K562 (cell line): Measurements from ENCODE around the gene FAM114A1. TPM values are rescaled to one million over a fixed set of nuclear protein-coding genes. Genes with fewer than 3 reads are reported as not detected.

Experiments
- ATAC-seq: fragments of 200-7000 bp; cut with Tn5 transposase; 3 replicates; pipeline ENCODE4 v1.9.1; 2020; ENCODE audit warnings: moderate library complexity
- BruUV-seq: library from RNA; stranded (reverse); fragments of 400-500 nt; replicated peaks from 2 replicates; lab custom pipeline; 2021; lab: Mats Ljungman, UMichigan
- CTCF ChIA-PET: fragments of 300-600 bp; formaldehyde crosslinking; extraction: SDS; loops from one replicate; lab custom pipeline; 2021; ENCODE audit warnings: low intra/inter-chr PET ratio; lab: Yijun Ruan, JAX
- POLR2A ChIA-PET: fragments of 300-600, 350-650 bp; sonication (Branson Sonifier 250); formaldehyde crosslinking; extraction: SDS; loops from one replicate; lab custom pipeline; 2021; ENCODE audit warnings: antibody characterized with exemption, inconsistent platforms; lab: Yijun Ruan, JAX
- DNase-seq, 4 experiments: peaks; one replicate each; pipeline versions ENCODE4 v3.0.0 to v3.0.0-alpha.2; 2011 to 2018; ENCODE audit warnings: low spot score in 3 of 4, mixed read lengths in 3 of 4; ENCODE audit errors: extremely low read depth in 1 of 4
- FAIRE-seq: peaks from 2 replicates; lab custom pipeline; 2011; peaks lifted over from hg19 to GRCh38; lab: Jason Lieb, UNC
- H2AFZ ChIP-seq: 2 replicates; pipeline ENCODE4 v1.6.0; 2011; ENCODE audit warnings: low read depth, low read length, control low read depth, inconsistent platforms
- H3K27ac ChIP-seq: fragments of 200-600 bp; 3 replicates; pipeline ENCODE4 v1.8.0; 2011; ENCODE audit warnings: low read depth, mild to moderate bottlenecking, control low read depth, inconsistent platforms, low read length, moderate library complexity, mixed read lengths; ENCODE audit errors: extremely low read depth
- H3K27me3 ChIP-seq, 2 experiments: fragments of 300-600 bp in 1 of 2; 2 replicates in 1 of 2; 3 replicates in 1 of 2; pipeline versions ENCODE4 v1.6.0 to v1.8.0; 2011; ENCODE audit warnings: inconsistent platforms in 2 of 2, low read length in 2 of 2, mild to moderate bottlenecking in 1 of 2, mixed read lengths in 1 of 2, moderate library complexity in 1 of 2; ENCODE audit not compliant: control insufficient read depth in 2 of 2, insufficient read depth in 2 of 2
- H3K36me3 ChIP-seq: fragments of 300-600 bp; 3 replicates; pipeline ENCODE4 v1.8.0; 2011; ENCODE audit warnings: mild to moderate bottlenecking, low read length, inconsistent platforms; ENCODE audit not compliant: control insufficient read depth, insufficient read depth
- H3K4me1 ChIP-seq, 2 experiments: fragments of 200-600 bp in 1 of 2; replicated peaks in 1 of 2; 2 replicates in 1 of 2; 3 replicates in 1 of 2; pipeline versions ENCODE4 v1.5.1 to v1.8.0; 2011; ENCODE audit warnings: inconsistent platforms in 2 of 2, low read length in 2 of 2, mild to moderate bottlenecking in 1 of 2, mixed read lengths in 1 of 2, moderate library complexity in 1 of 2; ENCODE audit not compliant: control insufficient read depth in 2 of 2, insufficient read depth in 2 of 2
- H3K4me2 ChIP-seq: 2 replicates; pipeline ENCODE4 v1.6.1; 2011; ENCODE audit warnings: low read length, control low read depth, inconsistent platforms, mixed read lengths; ENCODE audit not compliant: insufficient read depth
- H3K4me3 ChIP-seq: fragments of 200-600 bp; sonication (generic), shearing (Covaris generic); 2 replicates; pipeline ENCODE4 v1.5.1; 2016; ENCODE audit warnings: control low read depth, inconsistent platforms
- H3K79me2 ChIP-seq: fragments of 200-600 bp; 3 replicates; pipeline ENCODE4 v1.8.0; 2011; ENCODE audit warnings: low read length, inconsistent platforms; ENCODE audit not compliant: control insufficient read depth, insufficient read depth
- H3K9ac ChIP-seq, 2 experiments: 2 replicates each; pipeline versions ENCODE4 v1.6.0 to v1.6.1; 2011; ENCODE audit warnings: low read depth in 2 of 2, low read length in 2 of 2, control low read depth in 1 of 2, inconsistent platforms in 1 of 2, mild to moderate bottlenecking in 1 of 2, mixed read lengths in 1 of 2; ENCODE audit not compliant: insufficient read depth in 1 of 2
- H3K9me1 ChIP-seq: one replicate; pipeline ENCODE4 v1.6.0; 2011; ENCODE audit warnings: inconsistent platforms, mild to moderate bottlenecking, low read length, moderate library complexity; ENCODE audit not compliant: control insufficient read depth, insufficient read depth
- H3K9me3 ChIP-seq: replicated peaks from 2 replicates; pipeline ENCODE4 v1.5.1; 2011; ENCODE audit warnings: low read depth, low read length, inconsistent platforms; ENCODE audit not compliant: control insufficient read depth, insufficient read depth
- H4K20me1 ChIP-seq: replicated peaks from 2 replicates; pipeline ENCODE4 v1.6.1; 2011; ENCODE audit warnings: low read length, inconsistent platforms, mixed read lengths; ENCODE audit not compliant: control insufficient read depth, insufficient read depth
- DEAF1 ChIP-seq: fragments of 450-650 bp; formaldehyde crosslinking; IDR thresholded peaks from 2 replicates; pipeline ENCODE4 v1.4.0; 2020; ENCODE audit warnings: mild to moderate bottlenecking, moderate library complexity
- FOSL1 ChIP-seq: fragments of 200-800 bp; sonication (Bioruptor generic); conservative IDR thresholded peaks from 2 replicates; pipeline ENCODE4 v1.6.1; 2016; ENCODE audit warnings: missing genetic modification characterization, missing compliant biosample characterization
- KDM5B ChIP-seq: fragments of 200-600 bp; sonication (generic); IDR thresholded peaks from 2 replicates; pipeline ENCODE4 v1.6.1; 2012; ENCODE audit warnings: low read depth, mild to moderate bottlenecking, moderate library complexity, low read length, control low read depth, inconsistent platforms; ENCODE audit not compliant: insufficient replicate concordance
- LARP7 ChIP-seq: fragments of 450-650 bp; IDR thresholded peaks from 2 replicates; pipeline ENCODE4 v1.6.1; 2016
- MEIS2 ChIP-seq: fragments of 450-650 bp; IDR thresholded peaks from 2 replicates; pipeline ENCODE4 v1.6.1; 2014; ENCODE audit warnings: mild to moderate bottlenecking; ENCODE audit not compliant: partially characterized antibody
- SNAPC5 ChIP-seq: fragments of 250-450 bp; sonication (Bioruptor Pico); IDR thresholded peaks from 2 replicates; pipeline ENCODE4 v1.8.0; 2021; ENCODE audit warnings: moderate library complexity, mild to moderate bottlenecking, inconsistent platforms
- SRSF3 ChIP-seq: fragments of 200-400 bp; formaldehyde crosslinking; IDR thresholded peaks from 2 replicates; pipeline ENCODE4 v1.6.1; 2016; ENCODE audit warnings: mild to moderate bottlenecking, low read length, moderate library complexity; ENCODE audit not compliant: insufficient read depth
- TAF1 ChIP-seq: IDR thresholded peaks from 2 replicates; pipeline ENCODE4 v1.6.1; 2011; ENCODE audit warnings: mild to moderate bottlenecking, low read length, moderate library complexity; ENCODE audit not compliant: insufficient read depth, control insufficient read depth, severe bottlenecking; ENCODE audit errors: extremely low read depth
- ZBTB9 ChIP-seq: fragments of 450-650 bp; formaldehyde crosslinking; IDR thresholded peaks from 2 replicates; pipeline ENCODE4 v1.4.0; 2020; ENCODE audit warnings: mild to moderate bottlenecking, moderate library complexity
- ZMIZ1 ChIP-seq, 2 experiments: fragments of 150-350 bp in 1 of 2; IDR thresholded peaks; 2 replicates each; pipeline ENCODE4 v1.6.1; 2012 to 2016; ENCODE audit warnings: low read depth in 2 of 2, low read length in 2 of 2, mild to moderate bottlenecking in 1 of 2, moderate library complexity in 1 of 2
- ZNF408 ChIP-seq: fragments of 250-450 bp; sonication (Bioruptor Pico); IDR thresholded peaks from 2 replicates; pipeline ENCODE4 v1.4.0; 2020; ENCODE audit warnings: low read depth, mild to moderate bottlenecking, moderate library complexity
- ZNF75A ChIP-seq: fragments of 450-650 bp; formaldehyde crosslinking; IDR thresholded peaks from 2 replicates; pipeline ENCODE4 v1.4.0; 2020; ENCODE audit warnings: mild to moderate bottlenecking
- WGBS: fragments of 100-300 bp; shearing (Covaris generic); methylation state at CpG from one replicate; pipeline ENCODE4 v1.1.6; 2016; ENCODE audit warnings: low coverage, mixed read lengths; ENCODE audit not compliant: insufficient coverage; ENCODE audit errors: missing lambda C conversion rate; 5-methylcytosine and 5-hydroxymethylcytosine counted together
- in situ Hi-C: fragments of 300-500 bp; cut with MboI; formaldehyde crosslinking; loops from 4 replicates; pipeline ENCODE4 v1.15.0; 2018; ENCODE audit warnings: inconsistent platforms, mixed read lengths
- intact Hi-C: fragments of 100-400 bp; cut with micrococcal nuclease; formaldehyde crosslinking; loops from 2 replicates; pipeline ENCODE4 v1.14.2; 2022
- polyA plus RNA-seq, 8 experiments: library from polyadenylated mRNA; depleted of rRNA in 4 of 8; stranded (reverse) in 5 of 8; unstranded in 3 of 8; fragments of >200 nt; fragmentation: Nextera tagmentation in 2 of 8; fragmentation: Illumina TruSeq in 1 of 8; extraction: Ambion mirVana in 2 of 8; extraction: Trizol in 1 of 8; gene quantifications; 2 replicates each; pipeline versions ENCODE4 v1.2.1 to v1.2.3, GENCODE V29; 2011 to 2014; ENCODE audit warnings: inconsistent platforms in 1 of 8, missing spikeins in 1 of 8
- total RNA-seq, 7 experiments: library from RNA; depleted of rRNA in 6 of 7; stranded (reverse); fragments of >200 nt in 6 of 7; fragmentation: Illumina TruSeq in 2 of 7; extraction: Trizol in 2 of 7; gene quantifications; 2 replicates each; pipeline versions ENCODE4 v1.2.1 to v1.2.3, GENCODE V29; 2011 to 2021; ENCODE audit warnings: low replicate concordance in 1 of 7

FAM114A1 gene
- total and polyA plus RNA-seq, 9 of the 15 experiments (the other 6 are each of a cell fraction or from before 2014, with no cell fraction given), result 1.8 to 12.0 (median 4.3) TPM

GRCh38 chr4:38950734-38951133, 83.1 kb downstream of the FAM114A1 start:
- H3K4me2 ChIP-seq, result no peak overlapping the region
- intact Hi-C loops, result no loop called here
- in situ Hi-C loops, result loop anchor here (10.0 kb wide), 1 partner anchor 684 kb away; the partner anchor contains the start of gene SMIM14
- no peak for TF ChIP-seq KDM5B
- no peak for TF ChIP-seq ZBTB9
- no peak for TF ChIP-seq TAF1
- no peak for TF ChIP-seq SRSF3
- TF ChIP-seq ZMIZ1 (IDR thresholded peaks at IDR 0.05; ENCODE audit: low read depth in 2 of 2, low read length in 2 of 2), result no peak
- TF ChIP-seq MEIS2, result no peak
- TF ChIP-seq LARP7, result no peak
- TF ChIP-seq ZNF75A (CRISPR knock-in tag), result no peak
- TF ChIP-seq ZNF408 (CRISPR knock-in tag), result no peak
- no peak for TF ChIP-seq SNAPC5 (CRISPR knock-in tag)
- no peak for TF ChIP-seq DEAF1 (CRISPR knock-in tag)
- TF ChIP-seq FOSL1 (tag), result no peak
- no peaks in the 10 kb centered on the region for H3K9me3 ChIP-seq
- H3K27me3 ChIP-seq, result peaks cover 16 to 18% of the 10 kb centered on the region in 2 experiments; a peak in 3 of 5 replicates
- H4K20me1 ChIP-seq, result no peaks in the 10 kb centered on the region
- no peak for FAIRE-seq
- under 1% methylated on average over 6 of the region's 6 CpGs for WGBS
- BruUV-seq, result no TSS peak
- no peaks in the 10 kb centered on the region for H3K36me3 ChIP-seq
- H3K27ac ChIP-seq, result no peak overlapping the region
- CTCF ChIA-PET, result no interaction called here
- no peak overlapping the region for H3K4me3 ChIP-seq
- H3K4me1 ChIP-seq, result no peaks in the 10 kb centered on the region
- no peak overlapping the region for H3K9ac ChIP-seq
- ATAC-seq, result no peak
- H3K79me2 ChIP-seq, result no peaks in the 10 kb centered on the region
- no peak overlapping the region for H2AFZ ChIP-seq
- DNase-seq, result no peak
- POLR2A ChIA-PET, result interaction anchor here (1.6 kb wide), 1 partner anchor 9 kb away, joined by 3 read pairs; no protein-coding TSS in a partner anchor
- H3K9me1 ChIP-seq, result no peaks in the 10 kb centered on the region
